Stimulated activated CD4-positive, alpha-beta T cell treated with anti-CD3 and anti-CD28 coated beads, Interleukin-15, amount 100 ng/mL, for 24 hours (primary cell): ENCODE data around the gene ZNF184.
A peak's percentile ranks its signal among the peaks of the same experiment; 100 is the strongest.

Experiments used
- DNase-seq: peaks from one replicate; pipeline ENCODE4 v3.0.0-alpha.2; 2020

The ZNF184 gene

DNA sequence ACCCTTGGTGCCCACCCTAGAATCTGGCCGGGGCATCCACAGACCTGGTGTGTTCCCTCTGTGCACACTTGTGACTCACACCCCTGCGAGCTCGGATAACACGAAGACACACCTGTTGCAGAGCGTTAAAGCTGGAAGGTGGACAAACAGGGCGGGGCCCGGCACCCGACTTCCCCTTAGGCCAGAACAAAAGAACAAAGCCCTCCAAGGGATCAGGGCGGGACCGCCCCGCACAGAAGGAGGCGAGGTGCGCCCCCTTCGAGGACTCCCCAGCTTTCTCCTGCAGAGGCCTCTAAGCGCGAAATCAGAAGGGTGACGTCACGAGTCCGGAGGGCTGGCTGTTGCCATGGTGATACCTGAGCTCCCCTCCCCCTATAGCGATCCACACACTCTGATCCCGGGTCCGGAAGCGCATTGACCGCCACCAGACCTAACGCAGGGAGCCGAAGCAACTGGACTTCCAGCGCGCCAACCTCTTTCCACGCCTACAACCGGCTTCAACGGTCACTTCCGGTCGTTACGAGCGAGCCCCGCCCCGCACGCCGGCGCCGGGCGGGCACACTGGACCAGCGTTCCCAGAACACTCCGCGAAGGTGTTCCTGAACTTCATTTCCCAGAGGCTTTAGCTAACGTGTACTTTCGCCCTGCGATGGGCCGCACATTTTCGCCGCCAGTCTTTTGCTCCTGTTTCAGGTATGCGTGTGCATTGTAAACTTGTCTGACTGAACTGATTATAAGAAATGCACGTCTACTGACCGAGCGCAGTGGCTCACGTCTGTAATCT lies at the start of gene ZNF184:
ZNF184 (minus strand) TSS at position 489 of the 784 bp plus-strand sequence. CDS start 811 bp downstream, outside the sequence.
- DNase-seq = peak; percentile 90

DNA sequence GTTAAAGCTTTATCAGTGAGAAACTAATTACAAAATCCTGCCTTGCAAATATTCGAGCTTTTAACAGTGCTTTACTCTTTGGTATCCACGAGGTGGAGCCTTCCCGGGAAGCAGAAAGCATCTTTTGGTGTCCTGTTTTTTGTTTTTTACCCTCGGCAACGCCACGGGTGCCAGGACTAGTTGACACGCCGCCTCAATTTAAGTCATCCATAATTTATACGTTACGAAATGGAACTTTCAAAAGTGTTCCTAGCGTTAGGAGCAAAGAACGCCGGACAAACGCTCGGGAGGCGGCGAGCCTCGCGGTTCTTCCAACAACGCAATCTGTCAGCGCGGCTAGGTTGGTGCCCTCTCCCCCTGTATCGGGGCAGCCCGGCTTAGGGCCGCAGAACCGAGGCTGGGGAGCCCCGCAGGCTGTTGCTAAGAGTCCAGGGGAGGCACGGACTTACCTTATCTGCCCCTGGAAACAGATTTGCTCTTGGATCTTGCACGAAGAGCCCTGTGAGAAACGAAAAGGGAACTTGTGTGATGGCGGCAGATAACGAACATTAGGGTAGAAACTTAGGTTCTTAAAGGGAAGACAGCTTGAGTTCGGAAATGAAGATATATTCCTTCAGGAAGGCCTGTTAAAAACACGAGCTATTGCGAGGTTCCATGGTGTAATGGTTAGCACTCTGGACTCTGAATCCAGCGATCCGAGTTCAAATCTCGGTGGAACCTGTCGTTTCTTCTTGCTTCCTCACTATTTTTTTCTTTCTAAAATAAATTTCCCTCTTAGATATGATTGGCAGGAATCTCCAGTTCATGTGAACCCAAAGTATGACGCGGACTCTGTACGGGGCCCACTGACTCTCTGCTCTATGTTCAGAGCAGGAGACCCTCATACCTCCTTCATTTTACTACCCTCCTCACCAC lies 46.2 kb upstream of the ZNF184 start:
- peak; percentile 75 for DNase-seq

DNA sequence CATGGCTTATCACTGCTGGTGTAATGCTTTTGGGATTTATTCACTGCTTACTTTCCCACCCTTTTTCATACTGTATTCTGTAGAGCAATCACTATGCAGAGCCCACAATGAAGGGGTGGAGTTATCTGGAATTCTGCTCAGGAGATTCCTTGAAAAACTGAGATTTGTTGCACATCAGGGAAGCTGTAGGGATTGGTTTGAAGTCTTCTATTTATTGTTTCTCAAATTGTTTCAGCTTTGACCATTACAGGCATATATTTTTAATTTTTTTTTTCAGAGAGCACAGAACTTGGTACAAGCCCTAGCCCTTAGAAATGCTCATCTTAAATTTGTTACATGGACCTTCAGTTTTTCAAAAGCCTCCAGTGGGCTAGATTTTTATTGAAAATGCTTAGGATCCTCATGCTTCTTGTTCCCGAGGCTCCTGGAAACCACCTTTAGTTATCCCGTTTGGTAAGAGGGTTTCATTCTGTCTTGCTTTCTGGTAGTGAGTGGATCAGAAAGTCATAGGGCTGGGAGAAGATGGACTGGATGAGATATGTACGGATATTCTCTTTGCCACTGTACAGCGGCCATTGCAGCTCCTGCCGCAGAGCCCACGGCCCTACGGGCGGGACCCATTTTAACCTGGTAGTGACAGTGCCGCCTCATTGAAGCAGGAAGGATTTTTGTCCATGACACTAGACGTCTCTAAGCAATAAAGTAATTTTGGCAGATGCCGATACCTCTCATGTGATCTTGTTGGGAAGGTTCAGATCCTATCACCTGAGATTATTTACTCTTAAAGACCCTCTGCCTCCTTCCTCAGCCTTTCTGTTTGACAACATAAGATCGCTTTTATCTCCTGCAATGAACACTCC lies 45.3 kb upstream of the ZNF184 start:
- DNase-seq = peak; percentile 14

DNA sequence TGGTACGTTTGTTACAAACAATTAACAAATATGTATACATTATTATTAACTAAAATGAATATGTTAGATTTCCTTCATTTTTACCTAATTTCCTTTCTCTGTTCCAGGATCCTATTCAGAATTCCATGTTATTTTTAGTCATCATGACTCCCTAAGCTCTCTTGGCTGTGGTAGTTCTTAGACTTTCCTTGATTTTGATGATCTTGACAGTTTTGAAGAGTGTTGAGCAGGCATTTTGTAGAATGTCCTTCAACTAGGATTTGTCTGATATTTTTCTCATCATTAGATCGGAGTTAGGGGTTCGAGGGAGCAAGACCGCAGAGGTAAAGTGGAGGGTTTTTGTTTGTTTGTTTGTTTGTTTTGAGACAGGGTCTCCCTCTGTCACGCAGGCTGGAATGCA lies 44.3 kb upstream of the ZNF184 start:
- DNase-seq = no peak

DNA sequence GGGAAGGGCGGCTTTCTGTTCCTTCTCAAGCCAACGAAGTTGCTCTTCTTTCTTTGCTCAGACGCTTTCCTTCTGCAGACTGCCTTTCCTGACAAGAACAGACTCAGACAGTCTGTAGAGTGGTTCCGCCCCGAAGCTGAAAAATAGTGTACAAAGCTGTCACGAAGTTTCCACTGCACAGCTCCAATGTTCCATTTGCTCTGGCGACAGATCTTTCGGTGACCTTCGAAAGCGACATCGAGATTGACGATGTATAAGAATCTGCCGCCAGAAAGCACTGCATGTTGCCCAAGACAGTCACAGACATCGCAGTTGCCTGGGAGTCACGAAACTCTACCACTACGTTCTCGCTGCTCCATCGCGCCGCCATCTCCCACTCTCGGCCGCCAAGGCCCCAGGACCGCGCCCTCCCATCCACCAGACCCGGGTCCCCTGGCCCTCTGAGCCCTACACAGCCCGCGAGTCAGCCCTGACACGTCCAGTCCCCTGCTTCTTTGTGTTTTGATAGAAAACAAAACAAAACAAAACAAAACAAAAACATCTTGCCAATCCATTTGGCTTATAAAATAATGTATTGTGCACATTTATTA lies 42.1 kb upstream of the ZNF184 start:
- DNase-seq = peak; percentile 10

DNA sequence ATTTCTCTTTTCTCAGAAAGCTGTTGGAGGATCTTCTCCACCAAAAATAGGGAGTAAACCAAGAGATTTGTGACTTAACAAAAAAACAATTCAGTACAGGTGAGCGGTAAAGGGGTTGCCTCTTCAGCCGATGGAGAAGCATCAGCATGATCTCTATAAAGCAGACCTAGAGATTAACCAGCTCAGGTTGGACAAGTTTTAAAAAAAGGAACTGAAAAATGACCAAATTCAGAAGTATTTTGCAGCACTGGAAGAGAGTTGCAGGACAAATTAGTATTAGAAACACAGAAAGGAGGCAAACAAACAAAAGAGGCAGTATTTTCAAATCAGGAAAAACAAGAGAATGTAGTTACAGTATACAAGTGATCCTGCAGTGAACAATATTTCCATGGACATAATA lies 39.6 kb upstream of the ZNF184 start:
- no peak for DNase-seq

DNA sequence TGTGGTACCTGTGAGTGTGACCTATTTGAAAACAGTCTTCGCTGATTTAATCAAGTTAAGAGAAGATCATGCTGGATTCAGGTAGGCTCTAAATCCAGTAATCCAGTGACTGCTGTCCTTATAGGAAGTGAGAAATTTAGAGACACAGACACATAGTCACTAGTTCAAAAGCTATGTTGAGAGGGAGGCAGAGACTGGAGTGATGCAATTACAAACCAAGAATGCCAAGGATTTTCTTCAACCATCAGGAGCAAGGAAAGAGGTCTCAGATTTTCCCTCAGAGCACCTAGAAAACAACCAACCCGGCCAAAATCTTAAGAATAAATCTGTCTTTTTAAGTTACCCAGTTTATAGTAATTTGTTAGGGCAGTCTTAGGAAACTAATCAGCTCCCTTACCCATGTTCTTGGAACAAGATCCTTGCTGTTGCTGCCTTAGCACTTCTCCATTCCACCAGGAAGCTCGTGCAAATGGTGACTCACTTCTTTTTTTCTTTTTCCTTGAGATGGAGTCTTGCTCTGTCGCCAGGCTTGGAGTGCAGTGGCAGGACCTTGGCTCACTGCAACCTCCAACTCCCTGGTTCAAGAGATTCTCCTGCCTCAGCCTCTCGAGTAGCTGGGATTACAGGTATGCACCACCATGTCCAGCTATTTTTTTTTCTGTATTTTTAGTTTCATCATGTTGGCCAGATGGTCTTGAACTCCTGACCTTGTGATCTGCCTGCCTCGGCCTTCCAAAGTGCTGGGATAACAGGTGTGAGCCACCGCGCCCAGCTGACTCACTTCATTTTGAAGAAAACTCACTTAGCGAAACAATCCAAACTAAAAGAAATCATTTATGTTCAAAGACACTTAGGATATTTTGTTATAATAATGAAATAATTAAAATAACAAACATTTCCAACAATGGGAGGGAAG lies 34.4 kb upstream of the ZNF184 start:
- DNase-seq = no peak

DNA sequence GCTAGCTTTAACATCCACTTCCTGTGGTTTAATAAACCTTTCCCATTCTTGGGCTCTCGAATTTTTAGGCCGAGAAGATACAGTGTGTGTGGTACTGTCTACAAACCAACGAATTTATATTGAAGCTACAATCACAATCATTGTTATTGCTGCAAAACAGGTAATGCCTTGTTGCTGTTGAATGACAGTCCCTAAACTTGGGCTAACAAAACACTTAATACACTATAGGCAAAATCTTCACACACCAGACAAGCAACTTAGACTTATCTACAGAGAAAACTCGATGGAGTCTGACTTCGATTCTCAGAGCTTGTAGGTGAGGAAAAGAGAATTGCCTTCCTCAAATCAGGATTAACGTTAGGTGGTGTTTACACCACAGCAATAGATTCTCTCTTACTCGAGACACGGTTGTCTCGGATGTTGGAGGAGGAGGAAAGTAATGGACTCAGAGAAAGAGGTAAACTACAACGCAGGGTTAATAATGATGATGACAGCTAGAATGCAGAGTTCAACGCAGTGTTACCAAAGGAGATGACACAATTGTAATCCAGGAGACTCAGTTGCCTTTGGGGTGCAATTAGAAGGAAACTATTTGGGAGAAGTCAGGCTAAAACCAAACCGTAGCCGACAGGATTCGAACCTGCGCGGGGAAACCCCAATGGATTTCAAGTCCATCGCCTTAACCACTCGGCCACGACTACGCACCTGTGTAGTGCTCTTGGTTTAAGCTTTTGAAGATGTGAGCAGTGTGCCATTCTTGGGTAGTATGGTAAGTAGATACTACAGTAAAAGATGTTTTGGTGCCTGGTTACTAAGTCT lies 32.5 kb upstream of the ZNF184 start:
- DNase-seq = peak; percentile 66

DNA sequence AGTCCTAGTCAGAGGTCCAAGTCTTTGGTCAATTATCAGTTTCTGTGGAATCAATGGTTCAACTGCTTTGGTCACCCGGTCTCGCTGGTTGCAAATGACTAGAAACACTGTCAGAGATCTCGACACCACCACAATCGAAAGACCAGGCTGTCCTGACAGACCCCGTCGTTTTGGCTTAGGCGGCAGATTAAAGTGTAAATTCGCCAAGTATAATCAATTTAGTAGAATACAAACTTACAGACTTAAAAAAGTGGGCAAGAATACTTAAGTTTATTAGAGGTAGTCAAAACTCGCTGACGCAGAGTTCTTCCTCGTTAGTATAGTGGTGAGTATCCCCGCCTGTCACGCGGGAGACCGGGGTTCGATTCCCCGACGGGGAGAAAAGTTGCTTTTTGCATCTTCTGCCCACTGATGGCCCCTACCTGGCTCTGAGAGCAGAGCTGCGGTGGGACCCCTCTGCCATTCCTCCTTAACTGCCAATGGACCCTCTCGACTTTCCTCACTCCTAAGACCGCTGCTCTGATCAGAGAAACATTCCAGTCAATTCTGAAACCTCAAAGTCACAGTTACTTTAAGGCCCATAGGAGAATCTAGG lies 30.6 kb upstream of the ZNF184 start:
- peak; percentile 88 for DNase-seq

DNA sequence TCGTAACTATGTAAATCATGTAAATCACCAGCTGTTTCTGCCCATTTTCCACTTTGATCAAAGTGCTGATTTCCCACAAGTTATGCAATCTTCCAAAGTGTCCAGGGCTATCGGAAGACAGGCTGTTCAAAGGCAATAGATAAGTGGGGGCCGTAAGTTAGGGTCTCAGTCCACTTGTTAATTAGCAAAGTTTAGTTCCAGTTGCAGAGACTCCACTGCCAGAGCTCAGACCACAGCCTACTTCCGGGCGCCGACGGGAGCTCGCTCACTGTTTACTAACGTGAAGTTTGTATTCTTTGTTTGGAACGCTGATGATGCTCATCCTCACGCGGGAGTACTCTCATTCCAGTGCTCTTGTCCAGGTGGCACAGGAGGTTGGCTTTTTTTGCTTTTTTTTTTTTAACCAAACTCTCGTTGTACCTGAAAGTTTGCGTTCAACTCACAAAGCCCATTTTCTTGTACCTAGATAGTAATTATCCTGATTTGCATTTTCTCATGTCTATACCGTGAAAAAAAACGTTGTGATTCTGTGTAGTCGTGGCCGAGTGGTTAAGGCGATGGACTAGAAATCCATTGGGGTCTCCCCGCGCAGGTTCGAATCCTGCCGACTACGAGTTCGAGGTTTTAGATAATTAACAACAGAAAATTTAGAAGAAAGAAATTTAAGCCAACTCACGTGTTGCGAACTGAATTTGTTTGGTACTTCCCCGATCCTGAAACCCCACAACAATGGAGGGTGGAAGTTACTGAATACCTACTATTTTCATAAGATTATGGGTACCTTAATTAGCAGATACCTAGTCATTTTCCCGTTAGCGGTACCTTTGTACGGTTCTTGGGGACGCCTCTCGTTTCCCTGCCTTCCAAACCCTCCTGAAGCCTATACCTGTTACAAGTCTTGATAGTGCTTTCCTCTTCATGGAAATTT lies 29.9 kb upstream of the ZNF184 start:
- peak; percentile 89 for DNase-seq

DNA sequence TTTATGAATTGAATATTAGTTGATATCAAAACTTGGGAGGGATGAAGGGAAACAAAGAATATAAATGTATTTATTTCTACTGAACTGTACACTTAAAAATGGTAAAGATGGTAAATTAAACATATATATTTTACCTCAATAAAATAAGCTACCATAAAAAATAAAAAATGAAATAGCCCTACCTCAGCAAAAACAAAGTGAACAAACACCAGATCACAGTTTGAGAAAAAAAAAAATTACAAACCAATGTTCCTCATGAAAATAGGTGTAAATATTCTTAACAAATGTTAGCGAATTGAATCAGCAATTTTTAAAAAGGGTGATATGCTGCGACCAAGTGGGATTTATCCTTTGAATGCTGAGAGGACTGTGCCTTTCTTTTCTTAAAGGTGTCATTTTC lies 28.3 kb upstream of the ZNF184 start:
- DNase-seq = no peak

DNA sequence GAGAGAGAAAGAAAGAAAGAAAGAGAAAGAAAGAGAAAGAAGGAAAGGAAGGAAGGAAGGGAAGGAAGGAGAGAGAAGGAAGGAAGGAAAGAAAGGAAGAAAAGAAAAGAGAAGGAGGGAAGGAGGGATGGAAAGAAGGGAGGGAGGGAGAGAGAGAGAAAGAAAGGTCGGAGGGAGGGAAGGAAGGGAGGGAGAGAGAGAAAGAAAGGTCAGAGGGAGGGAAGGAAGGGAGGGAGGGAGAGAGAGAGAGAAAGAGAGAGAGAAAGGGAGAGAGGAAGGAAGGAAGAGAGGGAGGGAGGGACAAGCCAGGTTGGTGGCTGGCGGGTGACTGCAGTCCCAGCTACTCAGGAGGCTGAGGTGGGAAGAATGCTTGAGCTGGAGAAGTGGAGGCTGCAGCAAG lies 27.3 kb upstream of the ZNF184 start:
- DNase-seq = no peak

DNA sequence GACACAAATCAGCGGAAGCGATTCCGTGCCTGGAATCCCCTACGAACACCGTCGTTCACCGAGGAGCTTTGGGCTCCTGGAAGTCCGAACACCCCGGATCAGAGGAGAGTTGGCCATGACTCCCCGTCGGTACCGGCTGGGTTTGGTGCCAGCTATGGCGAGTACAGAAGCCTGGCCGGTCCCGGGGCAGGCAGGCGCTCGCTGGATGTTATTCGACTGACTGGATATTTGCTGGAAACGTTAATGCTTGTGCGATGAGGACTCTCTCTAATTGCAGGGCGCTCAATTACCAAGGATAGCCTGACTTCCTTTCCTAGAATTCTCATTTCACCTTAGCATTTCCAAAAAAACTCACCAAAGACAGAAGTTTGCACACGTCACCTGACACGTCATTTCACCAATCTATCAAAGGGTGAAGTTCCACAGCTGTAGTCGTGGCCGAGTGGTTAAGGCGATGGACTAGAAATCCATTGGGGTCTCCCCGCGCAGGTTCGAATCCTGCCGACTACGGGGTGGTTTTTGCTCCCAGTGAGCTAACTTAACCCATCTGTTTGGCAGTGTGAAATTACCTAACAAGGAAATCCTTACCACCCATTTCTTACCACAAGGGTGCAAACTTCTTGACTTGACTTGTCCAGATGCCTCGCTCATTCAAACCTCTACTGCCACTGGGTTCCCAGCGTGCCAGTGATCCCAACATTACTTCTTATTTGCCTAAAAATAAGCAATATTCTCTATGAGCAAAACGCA lies 22.7 kb upstream of the ZNF184 start:
- peak; percentile 90 for DNase-seq

DNA sequence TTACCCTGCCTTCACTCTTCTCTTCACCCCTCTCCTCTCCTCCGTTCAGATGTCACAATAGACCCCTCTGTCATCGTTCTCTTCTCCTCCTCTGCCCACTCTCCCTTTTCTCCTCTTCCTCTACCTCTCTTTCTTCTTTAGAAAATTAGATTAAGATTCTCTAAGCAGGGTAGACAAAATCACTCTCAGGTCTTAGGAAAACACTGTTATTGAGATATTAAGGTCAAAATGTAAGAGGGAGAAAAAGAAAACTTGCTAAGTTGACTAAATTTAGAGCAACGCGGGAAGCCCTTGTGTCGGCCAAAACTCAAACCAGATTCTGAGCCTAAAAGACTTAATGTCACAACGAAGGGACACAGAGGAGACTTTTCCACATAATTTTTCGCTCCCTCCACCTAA lies 22.1 kb upstream of the ZNF184 start:
- DNase-seq = no peak

DNA sequence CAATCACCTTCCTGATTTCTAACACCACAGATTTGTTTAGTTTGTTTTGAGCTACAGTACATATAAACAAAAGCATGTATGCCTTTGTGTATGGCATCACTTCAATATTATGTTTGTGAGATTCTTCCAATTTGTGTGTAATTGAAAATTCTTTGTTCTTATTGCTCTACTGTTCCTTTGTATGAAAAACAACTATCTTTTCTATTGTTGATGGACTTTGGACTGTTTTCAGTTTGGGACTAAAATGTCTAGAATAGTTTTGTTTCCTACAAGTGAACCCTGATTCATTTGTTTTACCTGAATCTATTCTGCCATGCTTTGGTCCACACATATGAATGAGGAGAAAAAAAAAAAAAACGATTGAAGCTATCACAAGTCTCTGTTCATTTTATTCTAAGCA lies 21.2 kb upstream of the ZNF184 start:
- DNase-seq = no peak

DNA sequence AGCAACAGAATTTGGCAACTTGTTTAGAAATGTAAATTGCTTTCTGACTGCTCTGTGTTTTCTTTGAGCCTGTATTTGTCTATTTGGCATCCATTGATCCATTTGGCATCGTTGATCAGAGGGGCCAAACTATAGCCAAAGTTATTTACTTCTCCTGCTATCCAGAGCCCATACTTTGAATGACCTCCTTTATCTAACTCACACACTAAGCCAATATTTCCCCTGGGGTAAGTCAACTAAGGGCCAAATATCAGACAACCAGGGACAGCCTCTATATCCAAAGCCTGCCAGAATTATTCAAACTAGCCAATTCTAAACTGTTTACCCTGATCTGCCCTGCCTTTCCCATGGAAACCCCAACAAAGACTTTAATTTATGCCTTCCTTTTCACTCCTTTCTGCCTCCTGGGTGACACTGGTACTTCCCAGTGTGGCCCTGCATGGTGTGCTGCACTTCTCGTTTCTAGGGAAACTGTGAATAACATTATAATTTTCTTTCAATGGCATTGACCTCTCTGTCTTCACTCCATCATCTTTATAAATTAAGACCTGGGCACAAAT lies 19.8 kb upstream of the ZNF184 start:
- DNase-seq = no peak

DNA sequence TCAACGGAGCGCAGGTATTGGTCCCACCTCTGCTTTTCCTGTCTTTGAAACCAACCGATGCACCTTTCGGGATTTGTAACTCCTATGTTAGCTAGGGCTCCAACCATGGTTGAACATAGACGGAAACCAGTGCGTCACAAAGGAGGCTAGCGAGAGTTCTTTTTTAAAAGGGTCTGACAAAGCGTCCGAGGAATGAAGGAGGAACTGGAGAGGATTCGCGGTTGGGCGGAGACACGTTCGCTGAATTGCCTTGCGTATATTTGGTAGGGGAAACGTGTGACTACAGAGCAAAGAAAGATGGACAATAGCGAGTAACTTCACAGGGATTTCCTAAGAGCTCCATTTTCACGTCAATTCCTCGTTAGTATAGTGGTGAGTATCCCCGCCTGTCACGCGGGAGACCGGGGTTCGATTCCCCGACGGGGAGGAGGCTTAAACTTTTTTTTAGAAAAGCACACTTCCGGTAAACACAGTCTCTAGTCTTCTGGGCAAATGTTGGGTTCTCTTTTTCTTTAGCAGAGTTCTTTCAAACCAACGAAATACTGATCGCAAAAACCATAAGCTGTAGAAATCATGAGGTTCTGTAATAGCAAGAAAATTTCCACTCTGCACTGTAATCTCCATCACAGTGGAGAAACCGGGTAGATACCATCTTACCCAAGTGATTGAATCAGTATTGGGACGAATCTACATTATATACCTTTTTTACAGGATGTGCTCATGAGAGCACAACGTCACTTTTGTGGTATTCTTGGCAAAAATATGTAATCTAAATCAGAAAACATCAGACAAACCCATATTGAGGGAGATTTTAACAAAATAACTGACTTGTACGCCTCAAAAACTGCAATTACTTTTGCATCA lies 6.6 kb upstream of the ZNF184 start:
- peak; percentile 87 for DNase-seq
